NCI-H82 treated with DMSO at 0.1 percent for 48 hours (cell line): ENCODE results near the gene DHX15.

Source experiments
- DNase-seq: peaks from one replicate; lab custom pipeline; 2025; ENCODE audit not compliant: unreplicated experiment; lab: John Stamatoyannopoulos, UW

Gene DHX15

DNA sequence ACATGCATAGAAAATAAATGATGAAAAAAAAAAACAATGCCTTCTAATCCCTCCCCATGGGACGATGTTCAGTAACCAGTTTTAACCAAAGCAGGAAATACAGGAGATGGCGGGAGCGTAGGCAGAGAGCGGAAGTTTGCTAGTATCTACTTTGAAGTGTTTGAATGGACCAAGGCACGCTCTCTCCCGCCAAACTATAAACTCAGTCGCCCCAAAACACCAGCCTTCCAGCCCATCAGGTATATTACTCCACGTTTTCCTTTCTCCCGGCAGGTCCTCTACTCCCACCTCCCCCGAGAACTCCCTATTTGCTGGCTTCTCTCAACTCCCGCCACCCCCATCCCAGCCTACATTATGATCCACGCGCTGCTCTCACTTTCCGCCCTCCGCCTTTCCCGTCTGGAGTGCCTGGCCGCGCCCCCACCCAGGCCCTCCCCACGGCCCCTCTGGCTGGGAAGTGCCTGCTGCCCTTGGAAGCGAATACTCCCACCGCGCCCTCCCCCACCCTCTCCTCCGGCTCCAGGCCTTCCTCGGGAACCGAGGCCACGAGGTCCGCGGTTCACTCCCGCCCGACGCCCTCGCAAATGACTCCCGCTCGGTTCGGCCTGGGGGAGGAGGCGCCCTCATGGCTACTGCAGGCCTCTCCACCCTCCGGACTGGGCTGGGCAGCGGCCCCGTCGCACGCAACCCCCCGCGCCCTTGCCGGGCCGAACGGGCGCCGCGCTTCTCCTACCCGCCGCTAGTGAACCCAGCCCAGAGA, 723 bp downstream of the DHX15 start:
- DNase-seq = peak; percentile 56

DNA sequence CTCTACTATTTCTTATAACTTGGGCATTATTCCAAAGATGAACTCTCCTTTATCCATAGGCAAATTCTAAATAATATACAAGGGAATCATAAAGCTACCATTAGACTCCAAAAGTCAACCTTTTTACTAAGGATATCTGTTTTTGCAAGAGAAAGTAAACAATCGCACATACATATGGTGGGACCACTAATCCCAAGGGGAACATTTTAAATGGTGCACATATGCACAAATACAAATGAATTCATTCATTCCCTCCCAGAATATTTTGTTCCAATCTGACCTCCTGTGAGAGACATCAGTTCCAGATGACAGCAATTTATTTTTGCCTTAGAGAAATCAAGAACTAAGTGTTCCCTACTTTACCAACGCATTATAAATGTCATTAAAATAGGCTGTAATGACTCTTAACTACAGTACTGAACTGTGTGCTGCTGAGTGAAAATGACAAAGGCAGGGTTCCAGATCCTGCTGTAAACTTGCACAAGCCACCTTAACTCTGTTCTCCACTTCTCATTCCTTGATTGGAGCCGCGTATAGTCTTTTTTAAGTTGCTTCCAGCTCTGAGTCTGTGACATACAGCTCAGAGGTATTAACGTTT, 2.0 kb downstream of the DHX15 start:
- DNase-seq = no peak

DNA sequence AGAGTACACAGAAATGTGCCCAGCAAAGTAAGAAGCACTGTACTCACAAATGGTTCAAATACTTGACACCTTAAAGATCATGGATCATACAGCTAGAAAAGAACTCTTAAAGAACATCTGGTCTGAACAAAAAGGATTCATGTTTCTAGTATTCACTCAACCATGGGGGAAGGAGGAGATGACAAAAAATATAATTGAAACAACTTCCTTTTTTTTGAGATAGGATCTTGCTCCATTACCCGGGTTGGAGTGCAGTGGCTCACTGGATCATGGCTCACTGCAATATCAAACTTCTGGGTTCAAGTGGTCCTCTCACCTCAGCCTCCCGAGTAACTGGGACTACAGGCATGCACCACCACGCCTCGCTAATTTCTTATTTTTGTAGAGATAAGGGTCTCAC, 6.0 kb downstream of the DHX15 start:
- no peak for DNase-seq

DNA sequence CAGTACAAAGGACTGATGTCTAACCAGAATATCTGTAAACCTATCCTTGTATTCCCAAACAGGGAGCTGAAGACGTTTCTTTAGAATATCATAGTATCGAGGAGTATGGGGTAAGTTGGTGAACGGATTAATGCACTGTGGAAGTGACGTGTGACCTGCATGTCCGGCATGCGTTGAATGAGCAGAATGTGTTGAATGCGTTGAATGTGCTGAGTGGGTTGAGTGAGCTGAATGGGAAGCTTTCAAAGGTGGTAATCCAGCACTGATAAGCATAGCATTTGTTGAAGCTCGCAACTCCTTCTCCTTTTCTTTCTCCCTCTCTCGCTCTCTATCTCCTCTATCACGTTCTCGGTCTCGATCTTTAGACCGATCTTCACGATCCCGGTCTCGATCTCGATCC, 8.1 kb downstream of the DHX15 start:
- DNase-seq = no peak

DNA sequence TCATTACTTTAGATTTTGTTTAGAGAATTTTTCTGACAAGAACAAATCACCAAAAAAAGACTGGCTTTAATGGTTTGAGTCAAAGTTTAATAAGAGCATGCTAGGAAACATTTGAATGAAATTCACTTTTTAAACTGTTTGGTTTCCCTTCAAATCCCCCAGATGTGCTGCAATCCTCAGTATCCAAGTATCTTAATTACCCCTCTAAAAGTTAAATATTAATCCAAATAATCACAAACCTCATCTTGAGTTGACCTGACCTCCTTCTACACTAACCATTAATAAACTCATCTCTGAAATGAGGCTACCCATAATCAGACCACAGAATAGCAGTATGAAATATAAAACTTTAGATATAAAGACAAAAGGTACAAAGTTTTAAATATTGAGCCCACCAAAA, 10.1 kb downstream of the DHX15 start:
- DNase-seq = no peak

DNA sequence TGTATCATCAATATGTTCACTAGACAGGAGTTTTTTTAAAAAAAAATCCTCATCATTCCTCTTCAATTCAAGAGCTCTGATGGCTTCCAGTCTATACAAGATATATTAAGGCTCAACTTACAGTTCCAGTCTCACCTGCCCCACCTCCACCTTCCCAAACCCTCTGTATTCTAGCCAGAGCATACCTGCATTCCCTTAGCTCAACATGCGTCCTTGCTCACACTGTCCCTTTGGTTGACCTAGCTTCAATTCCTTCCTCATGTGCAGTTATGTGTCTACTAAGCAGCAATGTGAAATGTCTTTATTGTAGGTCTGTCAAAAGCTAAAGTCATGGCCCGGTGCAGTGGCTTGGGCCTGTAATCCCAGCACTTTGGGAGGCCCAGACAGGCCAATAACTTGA, 10.8 kb downstream of the DHX15 start:
- DNase-seq = no peak

DNA sequence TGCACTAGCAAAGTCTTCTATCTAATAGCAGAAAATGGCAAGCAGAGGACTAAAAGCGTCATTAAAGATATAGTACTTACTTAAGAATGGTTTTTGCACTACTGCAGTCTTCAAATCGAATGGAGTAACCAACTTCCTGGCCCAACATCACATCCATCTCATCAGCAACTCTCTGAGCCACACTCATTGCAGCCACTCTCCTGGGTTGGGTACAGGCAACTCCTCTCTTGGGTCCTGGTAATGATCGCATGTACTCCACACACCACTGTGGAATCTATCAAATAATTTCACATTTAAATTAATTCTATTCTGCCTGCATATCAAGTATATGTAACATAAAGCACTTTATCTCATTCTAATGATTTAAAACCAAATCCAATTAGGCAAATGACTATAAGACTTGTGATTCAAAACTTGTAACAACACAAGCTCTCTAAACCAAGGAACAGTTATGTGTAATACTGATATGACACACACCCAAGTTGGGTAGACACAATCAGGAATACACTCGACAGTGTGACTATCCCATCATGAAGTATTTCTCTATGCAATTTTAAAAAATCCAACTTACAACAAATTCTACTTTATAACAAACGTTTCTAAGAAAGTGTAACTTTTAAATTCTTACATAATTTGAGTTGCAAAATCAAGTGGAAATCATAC, 13.6 kb downstream of the DHX15 start:
- DNase-seq = no peak

DNA sequence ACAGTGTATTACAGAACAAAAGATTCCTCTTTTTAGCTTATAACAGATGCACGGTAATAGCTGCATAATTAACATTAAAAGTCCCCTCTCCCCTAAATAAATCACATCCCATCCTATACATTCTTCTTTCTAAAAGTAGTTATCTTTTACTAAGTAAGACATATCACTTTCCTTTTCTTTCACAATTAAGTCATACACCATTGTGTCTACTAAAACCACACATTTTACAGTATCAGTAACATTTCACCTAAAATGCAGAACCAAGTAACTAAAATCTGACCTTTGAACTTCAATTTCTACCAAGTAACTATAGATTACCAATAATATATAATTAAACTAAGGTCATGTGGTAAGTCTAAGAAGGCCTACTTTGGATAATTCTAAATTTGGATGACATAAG, 14.2 kb downstream of the DHX15 start:
- DNase-seq = no peak

DNA sequence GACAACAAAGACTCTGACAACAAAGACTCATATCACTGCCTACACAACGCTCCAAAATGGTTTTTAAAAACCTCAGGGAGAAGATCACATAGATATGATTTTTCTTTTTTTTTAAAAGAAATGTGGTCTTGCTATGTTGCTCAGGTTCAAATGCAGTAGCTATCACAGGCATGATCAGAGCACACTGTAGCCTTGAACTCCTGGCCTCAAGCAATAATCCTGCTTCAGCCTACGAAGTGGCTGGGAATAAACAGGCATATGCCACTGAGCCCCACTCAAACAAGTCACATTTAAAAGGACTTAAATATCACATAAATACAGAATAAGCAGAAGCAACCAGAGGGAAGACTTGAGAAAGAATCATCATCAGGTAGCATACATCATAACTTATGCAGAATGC, 14.7 kb downstream of the DHX15 start:
- DNase-seq = no peak

DNA sequence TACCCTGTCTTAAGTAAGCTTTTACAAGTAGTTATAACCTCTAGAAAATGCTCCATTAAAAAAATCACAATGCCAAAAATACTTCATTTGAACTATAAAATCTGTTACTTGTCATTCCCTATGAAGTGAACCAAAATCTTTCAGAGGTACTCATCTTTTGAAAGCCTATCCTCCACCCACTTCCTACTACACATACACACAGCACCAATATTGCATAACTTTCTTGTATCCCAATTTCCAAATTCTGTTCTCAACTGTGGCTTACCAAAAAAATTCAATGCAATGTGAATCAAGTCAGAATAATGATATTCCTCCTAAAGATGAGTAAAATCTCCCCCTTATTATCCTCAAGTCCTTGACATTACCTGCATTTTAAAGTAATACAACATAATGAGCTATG, 15.9 kb downstream of the DHX15 start:
- no peak for DNase-seq

DNA sequence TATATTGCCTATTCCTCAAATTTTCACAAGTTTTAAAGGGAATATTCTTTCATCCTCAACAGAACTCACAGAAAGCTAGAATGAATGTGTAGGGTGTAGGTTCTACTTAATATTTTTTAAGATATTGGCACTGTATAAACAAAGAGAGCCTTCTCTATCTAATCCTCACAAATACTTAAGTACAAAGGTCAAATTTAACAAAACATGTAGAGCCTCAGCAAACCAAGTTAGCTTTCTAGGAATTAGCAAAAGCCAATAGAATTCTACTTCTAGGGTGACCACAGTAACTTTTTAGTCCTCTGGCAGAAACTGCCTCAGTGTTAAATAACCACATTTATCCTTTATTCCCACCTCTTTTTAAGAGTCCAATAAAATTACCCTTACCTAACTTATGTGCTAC, 19.3 kb downstream of the DHX15 start:
- no peak for DNase-seq

DNA sequence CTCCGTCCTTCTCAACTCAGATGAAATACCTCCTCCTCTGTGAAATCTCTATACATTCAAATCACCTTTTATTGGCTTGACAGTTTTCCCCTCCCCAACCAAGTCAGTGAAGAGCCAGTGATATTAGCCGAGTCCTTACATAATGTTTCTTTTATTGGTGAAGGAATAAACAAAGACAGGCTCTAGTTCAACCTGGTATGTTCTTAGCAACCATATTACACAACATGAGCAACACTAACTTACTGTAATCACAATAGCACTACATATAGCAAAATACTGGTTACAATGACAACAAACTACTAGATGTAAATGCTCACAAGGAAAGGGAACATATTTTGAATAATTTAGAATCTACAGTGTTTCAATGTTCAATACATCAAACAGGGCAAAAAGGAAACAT, 19.9 kb downstream of the DHX15 start:
- no peak for DNase-seq

DNA sequence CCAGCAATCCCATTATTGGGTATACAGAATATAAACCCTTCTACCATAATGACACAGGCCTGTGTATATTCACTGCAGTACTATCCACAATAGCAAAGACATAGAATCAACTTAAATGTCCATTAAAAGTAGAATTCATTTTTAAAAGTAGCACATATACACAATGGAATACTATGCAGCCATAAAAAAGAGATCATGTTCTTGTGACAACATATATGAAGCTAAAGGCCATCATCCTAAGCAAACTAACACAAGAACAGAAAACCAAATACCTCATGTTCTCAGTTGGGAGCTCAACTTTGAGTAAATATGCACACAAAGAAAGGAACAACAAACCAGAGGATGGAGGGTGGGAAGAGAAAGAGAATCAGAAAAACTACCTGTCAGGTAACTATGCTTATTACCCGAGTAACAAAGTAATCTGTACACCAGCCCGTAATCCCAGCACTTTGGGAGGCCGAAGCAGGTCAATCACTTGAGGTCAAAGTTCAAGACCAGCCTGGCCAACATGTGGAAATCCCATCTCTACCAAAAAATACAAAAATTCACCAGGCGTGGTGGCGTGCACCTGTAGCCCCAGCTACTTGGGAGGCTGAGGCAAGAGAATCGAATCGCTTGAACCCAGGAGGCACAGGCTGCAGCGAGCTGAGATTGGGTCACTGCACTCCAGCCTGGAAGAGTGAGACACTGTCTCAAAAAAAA, 22.8 kb downstream of the DHX15 start:
- no peak for DNase-seq

DNA sequence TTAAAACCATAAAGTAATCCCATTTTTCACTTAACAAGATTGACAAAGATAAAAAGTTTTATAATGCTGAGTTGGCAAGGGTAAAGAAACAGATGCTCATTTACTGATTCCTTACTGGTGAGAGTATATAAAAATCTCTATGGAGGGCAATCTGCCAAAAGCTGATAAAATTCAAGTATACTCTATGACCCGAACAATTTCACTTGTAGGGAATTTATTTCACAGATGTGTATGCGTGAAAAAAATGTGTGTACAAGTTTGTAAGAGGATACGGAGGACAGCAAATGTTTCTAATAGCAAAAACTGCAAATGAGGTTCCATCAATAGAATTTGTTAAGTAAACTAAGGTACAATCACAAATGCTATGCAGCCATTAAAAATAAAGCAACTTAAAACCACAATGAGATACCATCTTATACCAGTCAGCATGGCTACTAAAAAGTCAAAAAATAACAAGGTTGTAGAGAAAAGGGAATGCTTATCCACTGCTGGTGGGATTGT, 23.4 kb downstream of the DHX15 start:
- DNase-seq = no peak

DNA sequence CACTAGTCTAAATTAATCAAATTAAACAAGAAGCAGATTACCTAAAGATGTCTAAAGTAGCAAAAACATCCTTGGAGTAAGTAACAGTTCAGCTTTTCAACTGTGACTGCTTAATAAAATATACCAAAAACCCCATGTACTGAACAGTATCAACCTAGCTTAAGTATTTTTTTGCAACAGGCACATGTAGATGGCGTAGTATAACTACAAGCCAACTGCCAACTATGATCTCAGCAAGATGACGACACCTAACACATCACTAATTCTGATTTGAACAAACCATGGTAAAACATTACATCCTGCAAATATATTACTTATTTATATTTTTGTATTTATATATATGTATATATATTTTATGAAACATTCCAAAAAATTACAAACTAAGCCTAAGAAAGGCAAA, 24.5 kb downstream of the DHX15 start:
- DNase-seq = no peak

DNA sequence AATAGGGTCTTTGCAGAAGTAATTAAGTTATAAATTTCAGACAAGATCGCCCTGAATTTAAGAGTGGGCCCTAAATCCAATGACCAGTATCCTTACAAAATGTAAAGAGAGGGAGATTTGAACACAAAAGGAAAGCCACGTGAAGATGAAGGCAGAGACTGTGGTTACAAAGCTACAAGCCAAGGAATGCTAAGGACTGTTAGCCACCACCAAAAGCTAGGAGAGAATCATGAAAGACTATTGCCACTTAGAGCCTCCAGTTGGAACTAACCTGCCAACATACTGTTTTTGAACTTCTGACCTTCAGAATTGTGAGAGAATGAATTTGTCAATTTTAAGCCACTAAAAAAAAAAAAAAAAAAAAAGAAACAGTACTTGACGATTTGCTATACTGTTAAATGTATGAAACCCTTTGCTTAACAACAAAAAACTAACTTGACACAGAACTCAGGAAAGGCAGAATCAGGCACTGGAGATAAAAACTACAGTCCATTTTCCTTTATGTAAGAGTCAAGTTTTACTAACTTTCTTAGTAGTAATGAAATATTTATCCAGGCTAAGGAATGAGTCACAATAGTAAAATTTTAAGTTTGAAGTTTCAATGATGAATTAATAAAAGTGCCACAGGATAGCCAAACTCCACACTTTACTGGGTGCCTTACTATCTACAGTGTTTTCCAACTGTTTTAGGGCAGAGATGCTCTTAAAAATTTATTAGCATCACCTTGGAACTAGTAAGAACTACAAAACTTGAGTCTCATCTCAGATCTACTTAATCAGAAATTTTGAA, 25.1 kb downstream of the DHX15 start:
- DNase-seq = no peak

DNA sequence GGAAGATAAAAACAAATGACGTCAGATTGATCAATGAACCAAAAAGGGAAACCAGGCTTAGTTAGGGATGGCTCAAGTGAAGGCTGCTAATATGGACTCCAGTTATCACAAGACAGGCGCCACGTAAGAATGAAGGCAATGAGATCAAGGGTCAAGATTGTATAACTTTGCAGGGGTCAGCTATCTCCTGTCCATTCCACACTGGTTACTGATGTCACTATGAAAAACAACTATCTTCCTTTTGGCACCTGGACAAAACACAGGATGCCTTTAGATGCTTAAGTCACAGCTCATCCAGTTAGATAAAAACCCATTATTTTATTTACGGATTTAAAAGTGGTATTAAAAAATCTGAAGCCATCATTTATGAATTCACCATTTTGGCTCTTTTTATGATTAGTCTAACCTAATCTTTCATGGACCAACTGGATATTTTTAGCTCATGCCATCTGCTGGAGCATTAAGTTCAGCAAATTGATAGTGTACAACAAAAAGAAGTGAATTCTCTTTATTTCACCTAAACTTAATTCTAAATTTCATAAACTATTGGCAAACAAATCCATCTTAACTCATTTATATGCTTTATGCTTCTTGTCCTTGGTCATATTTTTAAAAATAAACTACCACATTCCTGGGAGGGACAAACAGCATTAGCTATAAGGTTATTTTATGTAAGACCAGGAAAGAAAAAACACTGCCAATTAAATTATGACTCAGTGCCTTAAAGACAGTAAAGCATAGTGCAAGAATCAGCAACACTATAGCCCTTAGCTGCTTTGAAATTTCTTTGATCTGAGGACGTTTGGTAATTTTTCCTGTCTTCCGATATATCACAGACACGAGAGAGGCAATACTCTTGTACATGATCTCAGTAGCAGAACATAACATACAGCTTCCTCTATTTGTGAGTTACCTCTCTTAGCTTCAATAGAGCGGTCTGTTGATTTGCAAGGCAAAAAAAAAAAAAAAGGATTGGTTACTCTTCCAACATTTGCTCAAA, 27.0 kb downstream of the DHX15 start:
- DNase-seq = no peak

DNA sequence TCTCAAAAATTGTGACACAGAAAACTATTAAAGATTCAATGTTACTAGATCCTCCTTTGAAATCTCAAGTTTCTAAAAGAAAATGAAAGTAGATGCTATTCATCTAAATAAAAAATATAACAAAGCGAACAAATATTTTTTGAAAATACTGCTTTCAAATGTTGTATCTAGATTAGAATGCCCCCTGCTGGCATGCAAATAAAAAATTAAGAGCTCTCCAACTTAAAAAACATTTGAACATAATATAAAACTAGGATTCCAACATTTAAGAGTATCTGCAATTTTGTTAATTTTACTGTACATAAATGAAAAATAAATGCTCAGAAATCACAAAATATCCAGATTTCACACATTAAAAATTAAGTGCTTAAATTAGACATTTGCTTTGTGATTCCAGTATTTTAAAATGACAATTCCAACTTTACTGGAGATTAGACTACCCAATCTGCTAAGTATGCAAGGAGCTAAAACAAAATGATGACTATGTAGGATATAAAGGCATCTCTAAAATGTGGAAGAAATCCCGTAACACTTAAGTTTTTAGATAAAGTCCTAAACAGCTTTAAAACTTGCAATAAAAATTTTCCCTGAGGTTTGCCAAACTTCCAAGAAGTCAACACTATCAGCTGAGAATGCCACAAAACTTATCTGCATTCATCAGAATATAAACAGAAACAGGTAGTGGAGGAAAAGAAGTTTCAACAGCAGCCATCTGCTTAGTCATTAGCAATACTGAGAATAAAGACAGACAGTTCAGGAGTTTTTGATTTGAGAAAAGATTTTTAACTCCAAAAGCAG, 32.7 kb downstream of the DHX15 start:
- no peak for DNase-seq
